HG03439 (cell line): ENCODE measurements around the gene CTNNA2.
A peak's percentile ranks its signal among the peaks of the same experiment; 100 is the strongest.

ENCODE experiments used
- ATAC-seq: cut with Tn5 transposase; IDR thresholded peaks from one replicate; pipeline ENCODE4 v1.9.1; 2021; ENCODE audit warnings: mild to moderate bottlenecking, moderate library complexity; ENCODE audit not compliant: unreplicated experiment

The CTNNA2 gene

DNA sequence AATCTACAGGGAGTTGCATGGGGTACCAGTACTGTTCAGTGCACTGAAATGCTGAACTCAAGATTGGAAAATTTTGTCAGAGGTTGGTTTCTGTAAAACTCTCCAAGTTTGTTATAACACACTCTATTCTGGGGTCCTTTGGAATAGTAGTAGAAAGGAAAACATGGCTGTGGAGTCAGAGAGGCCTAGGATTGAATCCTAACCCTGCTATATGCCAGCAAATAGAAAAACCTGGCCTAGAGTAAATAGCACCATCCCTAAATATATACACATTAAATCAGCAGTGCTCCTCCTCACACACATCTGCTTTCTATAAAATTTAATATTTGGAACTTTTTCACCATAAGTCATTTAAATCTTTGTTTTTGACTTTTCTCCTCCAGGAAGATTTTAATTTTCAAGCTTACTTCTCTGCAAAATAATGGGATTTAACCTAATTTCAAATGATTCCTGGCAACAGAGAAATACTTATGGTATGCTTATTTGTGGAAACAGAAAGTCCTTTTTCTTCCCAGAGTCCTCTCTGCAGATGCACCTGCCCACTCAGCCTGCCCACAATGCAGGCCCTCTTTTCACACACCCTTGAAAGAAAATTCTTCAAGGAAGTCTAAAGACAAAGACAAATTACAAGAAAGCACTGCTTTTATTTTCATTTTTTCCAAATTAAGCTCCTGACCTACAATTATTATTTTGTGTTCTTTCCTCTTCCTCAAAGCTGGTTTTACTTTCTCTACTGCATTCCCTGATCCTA, 989.2 kb downstream of the CTNNA2 start:
- ATAC-seq: no peak

DNA sequence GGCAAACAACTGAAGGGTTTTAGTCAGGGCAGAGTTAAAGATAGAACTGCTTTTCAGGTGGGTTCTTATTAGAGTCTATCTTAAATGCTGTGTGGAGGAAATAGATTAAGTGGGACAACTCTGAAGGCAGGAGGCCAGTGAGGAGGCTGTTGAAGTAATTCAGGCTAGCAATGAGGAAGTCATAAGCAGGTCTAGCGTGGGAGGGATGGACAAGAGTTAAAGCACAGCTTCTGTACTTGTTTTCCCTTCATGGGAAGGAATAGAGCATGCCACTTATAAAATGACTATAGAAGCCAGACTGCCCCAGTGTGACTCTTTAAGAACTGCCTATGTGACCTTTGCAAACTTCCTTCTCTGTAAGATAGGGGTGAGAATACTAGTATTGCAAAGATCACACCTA, 993.7 kb downstream of the CTNNA2 start:
- ATAC-seq: no peak

DNA sequence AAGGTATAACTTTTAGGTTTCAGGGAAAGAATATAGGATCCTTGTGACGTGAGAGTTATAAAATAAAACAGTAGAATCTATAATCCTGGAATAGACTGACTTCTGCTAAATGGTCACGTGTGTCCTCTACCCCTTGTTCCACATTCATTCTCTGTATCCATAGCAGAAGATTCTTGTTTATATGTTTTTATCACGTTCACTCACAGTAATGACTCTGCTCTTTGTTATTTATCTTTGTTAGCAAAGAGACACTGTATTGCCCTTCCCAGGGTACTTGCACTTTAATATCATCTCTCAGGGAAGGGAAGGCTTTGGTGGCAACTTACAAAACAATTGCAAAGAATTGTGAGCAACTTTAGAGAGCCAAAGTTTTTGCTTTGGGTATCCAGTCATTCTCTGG, 997.9 kb downstream of the CTNNA2 start:
- ATAC-seq: no peak

DNA sequence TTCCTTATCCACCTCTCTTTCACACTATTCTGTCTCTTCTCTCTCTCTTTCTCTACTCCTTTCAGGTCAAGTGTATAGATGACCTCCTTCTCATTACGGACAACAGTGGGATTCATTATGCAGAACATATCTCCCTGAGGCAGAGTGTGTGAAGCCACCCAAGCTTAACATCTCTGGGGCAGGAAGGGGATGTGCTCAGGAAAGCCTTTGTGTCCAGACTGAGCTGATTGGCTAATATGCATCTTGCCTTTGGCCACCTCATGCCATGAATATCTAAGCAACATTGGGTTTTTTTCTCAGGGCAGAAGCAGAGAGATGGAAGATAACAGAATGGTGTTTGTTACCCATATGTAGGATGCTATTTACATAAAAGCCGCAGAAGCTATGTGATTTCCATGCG, 1003.1 kb downstream of the CTNNA2 start:
- ATAC-seq: no peak

DNA sequence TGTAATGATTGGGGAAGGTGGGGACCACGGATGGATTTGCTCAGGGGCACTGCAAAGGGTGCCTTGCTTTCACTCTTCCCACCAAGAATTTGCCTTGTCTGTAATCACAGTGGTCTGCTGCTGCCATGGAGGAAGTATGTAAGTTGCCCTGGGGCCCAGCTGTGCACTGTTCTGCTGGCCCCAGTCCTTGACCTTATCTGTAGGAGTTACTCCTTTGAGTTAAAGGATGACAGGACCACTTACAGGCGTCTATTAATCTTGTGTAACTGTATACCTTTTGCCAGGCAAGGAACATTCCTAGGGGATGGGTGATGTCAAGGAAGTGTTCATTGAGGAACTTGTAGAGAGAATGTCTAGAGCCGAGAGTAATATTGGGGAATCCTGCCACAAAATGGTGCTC, 1004.5 kb downstream of the CTNNA2 start:
- ATAC-seq: no peak

DNA sequence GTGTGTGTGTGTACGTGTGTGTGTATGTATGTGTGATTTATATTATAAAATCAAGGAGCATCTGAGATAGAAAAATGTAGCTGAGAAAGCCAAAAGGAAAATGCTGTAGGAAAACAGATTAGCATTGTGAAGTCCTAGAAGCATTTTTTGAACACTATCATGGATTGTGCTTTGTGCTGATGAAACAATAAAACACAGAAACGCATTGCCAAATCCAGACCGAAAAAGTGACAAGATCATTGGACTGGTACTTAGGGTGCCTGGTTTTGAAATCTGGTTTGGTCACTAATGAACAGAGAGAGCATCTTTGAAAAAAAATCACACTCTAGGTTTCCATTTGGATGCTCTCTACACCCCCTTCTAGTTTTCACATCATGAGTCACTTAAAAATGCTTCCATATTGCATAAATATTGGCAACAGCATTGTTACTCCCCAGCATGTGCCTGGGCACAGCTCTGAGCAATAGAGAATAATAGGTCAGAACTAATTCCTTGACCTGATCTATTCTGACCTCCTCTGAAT, 1006.3 kb downstream of the CTNNA2 start:
- ATAC-seq: no peak

DNA sequence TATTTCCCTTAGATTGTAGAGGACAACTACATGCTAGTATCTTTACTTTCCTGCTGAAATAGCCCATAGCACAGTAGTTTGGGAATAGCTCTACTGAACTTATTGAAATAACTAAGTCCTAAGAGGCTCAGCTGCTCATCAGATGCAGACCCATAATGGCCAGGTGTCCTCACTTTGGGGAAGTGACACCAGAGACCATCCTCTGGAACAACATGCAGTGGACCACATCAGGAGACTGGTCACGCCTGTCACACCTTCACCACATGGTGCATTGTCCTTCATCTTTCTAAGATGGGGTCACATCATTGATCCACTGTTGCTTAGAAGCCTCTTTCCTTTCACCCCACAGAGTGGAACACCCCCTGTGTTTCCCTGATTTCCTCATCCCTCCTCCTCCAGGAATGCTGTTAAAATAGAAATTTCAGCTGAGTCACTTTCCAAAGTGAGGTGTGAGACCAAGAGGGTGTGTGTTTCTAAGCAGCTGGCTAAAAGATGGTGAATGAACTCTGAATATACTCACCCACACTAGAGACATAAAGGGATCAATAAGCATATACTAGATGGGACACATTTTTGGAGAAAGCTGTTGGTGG, 1006.9 kb downstream of the CTNNA2 start:
- ATAC-seq: no peak

DNA sequence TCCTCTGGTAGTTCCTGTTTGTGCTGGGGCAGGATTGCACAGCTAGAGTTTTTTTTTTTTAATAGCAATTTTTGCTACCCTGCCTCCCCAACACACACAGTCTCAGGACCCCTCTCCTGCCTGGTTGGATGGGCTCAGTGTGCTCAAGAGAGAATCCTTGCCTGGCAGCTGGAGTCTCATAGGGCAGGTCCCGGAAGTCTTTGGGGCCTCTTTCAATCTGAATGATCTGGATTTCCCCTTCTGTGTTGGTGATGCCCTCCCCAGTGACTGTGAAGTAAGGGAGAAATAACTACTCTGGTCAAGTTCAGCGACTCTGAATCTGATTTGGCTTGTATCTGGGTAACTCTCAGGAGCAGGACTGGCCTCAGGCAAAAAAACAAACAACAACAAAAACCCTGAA, 1012.3 kb downstream of the CTNNA2 start:
- peak; percentile 67 for ATAC-seq

DNA sequence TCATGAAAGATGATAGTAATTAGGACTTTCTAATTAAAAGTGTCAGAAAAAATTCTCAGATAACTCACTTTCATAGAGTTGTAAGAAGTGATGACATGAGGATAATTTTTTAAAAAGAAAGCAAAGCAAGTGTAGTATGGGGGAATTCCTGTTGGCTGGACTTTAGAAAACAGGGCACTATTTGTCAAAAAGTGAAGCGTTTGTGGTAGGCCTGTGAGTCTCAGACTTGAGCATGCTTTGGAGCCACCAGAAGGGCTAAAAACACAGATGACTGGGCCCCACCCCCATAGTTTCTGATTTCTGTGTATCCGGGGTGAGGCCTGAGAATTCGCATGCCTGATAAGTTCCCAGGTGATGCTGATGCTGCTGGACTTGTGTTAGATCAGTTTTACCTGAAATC, 1014.3 kb downstream of the CTNNA2 start:
- no peak for ATAC-seq

DNA sequence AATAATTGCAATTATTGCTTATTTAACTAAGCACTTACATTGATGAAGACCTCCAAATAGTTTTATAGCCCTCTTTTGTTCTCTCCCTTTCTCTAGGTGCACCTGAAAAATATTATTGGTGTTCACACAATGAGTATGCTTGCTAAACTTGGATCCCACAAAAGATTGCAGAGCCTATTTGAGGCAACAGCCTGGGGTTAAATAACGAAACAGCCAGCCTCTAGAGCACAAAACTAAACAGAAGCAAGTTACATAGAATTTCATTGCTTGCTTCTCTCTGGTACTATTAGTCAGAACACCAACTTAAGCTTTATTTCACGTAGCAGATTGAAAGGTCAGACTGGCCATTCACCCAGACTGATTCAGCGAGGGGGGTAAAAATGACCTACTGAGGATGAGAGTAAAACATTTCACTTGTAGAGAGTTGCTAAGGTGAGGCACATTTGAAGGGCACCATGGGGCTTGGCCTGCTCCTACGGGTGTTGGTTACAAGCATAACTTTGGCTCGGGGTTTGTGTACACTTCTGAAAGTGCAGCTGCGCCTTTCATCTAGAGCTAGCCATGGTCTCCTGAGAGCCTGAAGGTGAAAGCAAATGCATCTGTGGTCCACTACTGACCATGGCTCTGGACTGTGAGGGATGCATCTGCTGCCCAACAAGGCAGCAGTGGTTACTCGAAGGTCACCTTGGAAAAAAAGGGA, 1016.8 kb downstream of the CTNNA2 start:
- peak; percentile 46 for ATAC-seq

DNA sequence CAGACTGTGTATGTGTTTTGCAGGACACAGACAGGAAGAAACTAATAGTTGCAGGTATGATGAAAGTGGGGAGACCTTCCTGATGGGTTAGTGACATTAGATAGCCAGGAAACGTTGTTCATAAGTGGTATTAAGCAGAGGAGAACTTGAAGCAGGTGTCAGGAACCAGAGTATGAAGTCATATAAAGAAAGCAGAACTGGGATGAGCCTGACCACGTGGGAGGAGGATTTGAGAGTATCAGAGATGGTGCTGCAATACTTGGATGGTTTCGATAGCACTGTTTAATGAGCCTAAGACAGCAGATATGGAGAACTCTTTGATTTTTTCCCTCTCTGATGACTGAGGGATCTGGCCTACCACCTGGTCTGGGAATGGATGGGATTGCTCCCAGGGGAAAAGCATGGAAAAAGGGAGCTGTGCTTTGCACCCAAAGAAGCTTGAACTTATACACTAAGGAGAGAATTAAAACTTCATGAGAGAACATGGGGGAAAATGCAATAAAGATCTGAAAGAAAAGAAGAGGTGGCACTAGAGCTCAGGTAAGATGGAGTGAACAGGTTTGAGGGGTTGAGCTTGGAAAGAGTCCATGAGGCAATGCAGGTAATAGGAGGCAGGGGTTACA, 1017.7 kb downstream of the CTNNA2 start:
- peak; percentile 46 for ATAC-seq

DNA sequence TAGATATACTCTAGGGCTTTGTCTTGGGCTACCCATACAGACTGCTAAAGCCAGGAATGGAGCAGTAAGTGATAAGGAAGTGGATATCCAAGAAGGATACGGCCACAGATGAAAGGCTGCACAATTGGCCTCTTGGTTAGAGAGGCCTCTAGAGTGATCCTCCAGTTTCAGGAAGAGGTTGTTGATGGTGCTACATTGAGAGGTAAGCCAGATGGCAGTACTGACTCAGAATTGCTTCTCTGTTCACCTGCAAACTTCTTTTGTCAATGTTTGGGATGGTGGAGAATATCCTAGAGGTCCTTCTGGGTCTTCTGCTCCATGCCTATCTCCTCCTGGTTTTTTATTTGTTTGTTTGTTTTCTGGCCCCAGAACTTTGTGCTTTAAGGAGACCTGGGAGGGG, 1018.5 kb downstream of the CTNNA2 start:
- no peak for ATAC-seq

DNA sequence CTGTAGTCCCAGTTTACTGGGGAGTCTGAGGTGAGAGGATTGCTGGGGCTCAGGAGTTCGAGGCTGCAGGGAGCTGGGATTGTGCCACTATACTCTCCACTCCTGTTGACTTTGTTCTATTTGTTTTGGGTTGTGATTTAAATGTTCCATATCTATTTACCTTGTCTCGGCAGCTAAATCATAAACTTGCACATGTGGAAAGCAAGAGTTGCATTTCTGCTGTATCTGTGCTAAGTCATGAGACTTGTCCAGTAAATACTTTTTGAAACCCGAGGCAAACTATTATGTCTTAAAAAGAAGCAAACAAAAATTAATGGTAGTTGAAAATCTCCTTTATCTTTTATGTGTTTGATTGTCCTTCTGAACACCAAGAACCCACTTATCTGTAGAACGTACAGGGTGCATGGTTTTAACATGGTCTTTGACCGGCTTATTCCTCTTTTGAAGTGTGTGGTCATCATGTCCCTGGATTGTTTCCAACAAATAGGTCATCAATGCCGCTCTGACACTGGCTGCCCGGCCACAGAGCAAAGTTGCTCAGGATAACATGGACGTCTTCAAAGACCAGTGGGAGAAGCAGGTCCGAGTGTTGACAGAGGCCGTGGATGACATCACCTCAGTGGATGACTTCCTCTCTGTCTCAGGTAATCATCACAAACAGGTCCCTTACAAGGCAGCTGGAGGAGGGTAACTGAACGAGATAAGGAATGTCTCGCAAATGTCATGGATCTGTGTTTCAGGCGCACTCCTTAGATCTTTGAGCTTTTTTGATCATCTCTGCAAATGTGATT, 1032.8 kb downstream of the CTNNA2 start:
- no peak for ATAC-seq

DNA sequence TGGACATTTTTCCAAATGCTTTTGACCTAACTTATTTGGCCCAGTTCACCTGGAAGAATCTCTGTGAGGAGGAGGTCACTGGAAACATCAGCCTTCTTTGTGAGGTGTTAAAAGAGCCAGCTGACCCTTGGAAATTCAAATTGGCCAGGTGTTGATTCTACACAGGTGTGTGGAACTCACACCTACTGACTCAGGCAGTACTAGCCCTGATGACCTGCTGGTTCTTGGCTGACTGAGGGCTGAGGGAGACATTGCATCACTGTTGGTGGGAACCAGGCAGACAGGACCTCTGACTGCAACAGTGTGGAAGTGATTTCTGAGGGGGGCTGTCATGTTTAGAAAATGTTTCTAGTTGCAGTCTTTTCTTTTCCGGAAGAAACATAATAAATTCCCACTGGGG, 1033.9 kb downstream of the CTNNA2 start:
- no peak for ATAC-seq

DNA sequence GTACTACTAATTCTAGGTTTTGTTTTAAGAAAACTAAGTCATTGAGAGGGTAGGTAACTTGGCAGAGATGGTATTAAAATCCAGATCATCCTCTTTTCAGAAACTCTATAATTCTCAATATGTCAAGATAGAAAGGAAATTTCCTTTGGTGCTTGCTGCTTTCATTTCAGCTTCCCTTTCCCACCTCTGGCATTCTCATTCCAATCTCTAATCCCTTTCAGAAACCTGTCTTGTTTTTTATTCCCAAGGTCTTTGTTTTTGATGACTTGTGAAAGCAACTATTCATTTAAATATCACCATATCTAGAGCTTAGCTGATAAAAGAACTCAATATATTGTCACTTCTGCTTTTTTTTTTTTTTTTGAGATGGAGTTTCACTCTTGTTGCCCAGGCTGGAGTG, 1034.5 kb downstream of the CTNNA2 start:
- ATAC-seq: no peak

DNA sequence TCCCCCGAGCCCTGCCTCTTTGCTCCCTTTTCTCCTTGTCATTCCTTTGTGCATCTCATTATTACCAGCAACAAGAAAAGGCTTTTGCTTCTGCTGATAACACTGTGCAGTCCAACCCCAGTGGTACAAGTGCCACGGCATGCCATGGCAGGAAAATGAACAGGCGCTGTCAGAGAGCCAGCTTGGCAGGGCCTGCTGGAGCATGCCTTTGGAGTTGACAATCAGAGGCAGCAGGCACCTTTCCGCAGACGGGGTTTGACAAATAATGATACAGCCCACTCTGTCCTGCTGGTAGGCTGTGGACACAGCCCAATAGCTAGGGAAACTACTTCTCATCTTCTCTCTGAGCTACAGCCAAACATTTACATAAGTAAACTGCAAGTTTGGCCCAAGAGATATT, 1035.6 kb downstream of the CTNNA2 start:
- ATAC-seq: no peak

DNA sequence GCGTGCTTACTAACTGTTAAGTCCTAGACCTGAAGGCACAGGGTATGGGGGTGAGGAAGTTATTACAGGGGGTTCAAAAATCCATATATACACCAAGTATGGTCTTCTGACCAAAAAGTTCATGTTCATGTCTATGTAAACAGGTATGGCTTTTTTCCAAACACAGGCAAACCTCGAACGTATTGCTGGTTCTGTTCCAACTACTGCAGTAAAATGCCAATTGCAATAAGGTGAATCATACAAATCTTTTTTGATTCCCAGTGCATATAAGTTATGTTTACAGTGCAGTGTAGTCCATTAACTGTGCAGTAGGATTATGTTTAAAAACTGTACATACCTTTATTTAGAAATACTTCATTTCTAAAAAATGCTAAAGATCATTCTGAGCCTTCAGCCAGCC, 1037.0 kb downstream of the CTNNA2 start:
- no peak for ATAC-seq

DNA sequence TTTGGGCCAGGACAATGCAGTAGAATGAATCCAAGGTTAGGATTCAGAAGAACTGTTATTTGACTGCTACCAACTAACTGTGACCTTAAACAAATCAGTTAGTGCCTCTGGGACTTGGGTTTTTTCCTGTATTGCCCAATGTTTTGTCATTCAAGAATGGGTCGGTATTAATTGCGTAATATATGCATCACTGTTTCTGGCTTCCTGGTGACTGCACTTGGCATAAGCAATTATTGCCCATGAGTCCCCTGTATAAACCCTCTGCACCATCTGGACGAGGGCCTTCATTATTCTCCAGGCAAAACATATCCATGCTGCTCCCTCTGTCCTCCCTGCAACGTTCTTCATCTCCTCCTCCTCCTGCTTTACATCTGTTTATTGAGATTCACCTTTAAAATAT, 1047.5 kb downstream of the CTNNA2 start:
- ATAC-seq: no peak

DNA sequence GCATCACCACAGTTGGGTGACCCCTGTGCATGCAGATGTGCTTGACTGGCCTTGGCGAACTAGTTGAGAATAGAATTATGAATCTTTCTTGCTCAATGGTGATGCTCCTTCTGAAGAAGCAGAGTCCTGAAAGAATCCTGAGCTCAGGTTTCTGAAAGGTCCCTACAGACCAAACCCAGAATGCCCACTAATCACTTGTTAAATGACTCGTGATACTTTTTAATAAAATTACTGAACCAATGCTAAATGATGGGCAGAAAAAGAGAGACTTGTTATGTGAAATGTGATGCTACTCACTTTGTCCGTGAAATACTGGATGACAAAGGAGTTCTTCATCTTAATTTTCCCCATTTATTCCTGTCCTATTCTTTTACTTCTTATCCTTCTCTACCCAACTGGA, 1055.2 kb downstream of the CTNNA2 start:
- no peak for ATAC-seq

DNA sequence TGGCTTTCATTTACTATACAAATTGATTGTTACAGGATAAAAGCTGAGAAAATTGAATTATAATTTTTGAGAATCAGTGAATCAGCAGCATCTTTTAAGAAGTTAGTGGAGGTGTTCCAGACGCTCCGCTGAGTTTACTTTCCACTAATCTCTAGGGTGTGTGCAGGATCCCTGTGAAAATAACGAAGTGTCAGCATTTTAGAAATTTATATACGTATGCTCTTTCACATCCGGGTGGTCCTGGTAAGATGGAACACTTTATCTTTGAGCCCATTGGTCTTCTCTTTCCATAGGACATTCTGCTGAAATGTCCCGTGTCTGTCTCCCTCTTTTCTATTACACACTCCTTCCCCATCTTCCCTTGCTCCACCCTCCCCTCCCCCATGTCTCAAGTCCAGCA, 1060.3 kb downstream of the CTNNA2 start:
- ATAC-seq: no peak

DNA sequence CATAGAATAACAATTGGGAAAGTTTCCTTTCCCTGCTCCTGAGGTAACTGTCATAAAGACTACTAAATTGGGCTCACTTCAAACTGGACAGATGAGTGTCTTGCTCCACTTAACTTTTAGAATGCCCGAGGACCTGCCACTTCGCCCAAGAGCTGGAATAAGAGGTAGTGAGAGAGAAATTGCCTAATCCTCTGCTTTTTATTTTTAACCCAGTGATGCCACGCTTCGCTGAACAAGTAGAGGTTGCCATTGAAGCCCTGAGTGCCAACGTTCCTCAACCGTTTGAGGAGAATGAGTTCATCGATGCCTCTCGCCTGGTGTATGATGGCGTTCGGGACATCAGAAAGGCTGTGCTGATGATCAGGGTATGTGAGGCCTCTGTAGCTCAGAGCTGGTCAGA, 1061.1 kb downstream of the CTNNA2 start:
- no peak for ATAC-seq
